ENCODE results near the gene CACNA1C.
A peak's percentile ranks its signal among the peaks of the same experiment; 100 is the strongest.

The CACNA1C gene

GRCh38 chr12:2198542-2198941, 145.8 kb downstream of the CACNA1C start:
- DNase-seq (ENCODE audit: low spot score): no peak

GRCh38 chr12:2205996-2206395, 153.2 kb downstream of the CACNA1C start:
- DNase-seq (ENCODE audit: low spot score): no peak

GRCh38 chr12:2208837-2209635, 156.2 kb downstream of the CACNA1C start:
- DNase-seq (ENCODE audit: low spot score): no peak

- DNase-seq (ENCODE audit: low spot score): no peak
Observed at GRCh38 chr12:2211119-2211518, 158.3 kb downstream of the CACNA1C start.

- no peak for DNase-seq (ENCODE audit: low spot score)
Observed at GRCh38 chr12:2212537-2212936, 159.8 kb downstream of the CACNA1C start.

- no peak for DNase-seq (ENCODE audit: low spot score)
Observed at GRCh38 chr12:2212971-2213869, 160.4 kb downstream of the CACNA1C start.

- no peak for DNase-seq (ENCODE audit: low spot score)
Observed at GRCh38 chr12:2214411-2214810, 161.6 kb downstream of the CACNA1C start.

- DNase-seq (ENCODE audit: low spot score): no peak
Observed at GRCh38 chr12:2215709-2216560, 163.1 kb downstream of the CACNA1C start.

GRCh38 chr12:2218706-2219105, 165.9 kb downstream of the CACNA1C start:
- DNase-seq (ENCODE audit: low spot score): no peak

- DNase-seq (ENCODE audit: low spot score): no peak
Observed at GRCh38 chr12:2221030-2221621, 168.3 kb downstream of the CACNA1C start.

GRCh38 chr12:2222691-2223090, 169.9 kb downstream of the CACNA1C start:
- DNase-seq (ENCODE audit: low spot score): no peak

- DNase-seq (ENCODE audit: low spot score): no peak
Observed at GRCh38 chr12:2224961-2225360, 172.2 kb downstream of the CACNA1C start.

- no peak for DNase-seq (ENCODE audit: low spot score)
Observed at GRCh38 chr12:2225696-2226095, 172.9 kb downstream of the CACNA1C start.

GRCh38 chr12:2226641-2227040, 173.9 kb downstream of the CACNA1C start:
- no peak for DNase-seq (ENCODE audit: low spot score)

GRCh38 chr12:2227360-2227759, 174.6 kb downstream of the CACNA1C start:
- DNase-seq (ENCODE audit: low spot score): no peak

GRCh38 chr12:2228535-2228934, 175.7 kb downstream of the CACNA1C start:
- DNase-seq (ENCODE audit: low spot score): no peak

- no peak for DNase-seq (ENCODE audit: low spot score)
Observed at GRCh38 chr12:2229661-2230539, 177.1 kb downstream of the CACNA1C start.

- DNase-seq (ENCODE audit: low spot score): no peak
Observed at GRCh38 chr12:2231011-2231595, 178.3 kb downstream of the CACNA1C start.

- DNase-seq (ENCODE audit: low spot score): no peak
Observed at GRCh38 chr12:2231956-2232355, 179.2 kb downstream of the CACNA1C start.

- peak; percentile 65 for DNase-seq (ENCODE audit: low spot score)
Observed at GRCh38 chr12:2233034-2233433, 180.2 kb downstream of the CACNA1C start.
